PC-9 (cell line): ENCODE data around the gene ZNG1F.
"Not testable (repeated sequence)": the region's sequence is repeated elsewhere in the genome, so short reads cannot be mapped to it uniquely, and the experiment has no call there.

Experiments used
- EZH2 ChIP-seq: fragments of 200-600 bp; sonication (generic); IDR thresholded peaks from 2 replicates; pipeline ENCODE4 v1.8.0; 2017; ENCODE audit warnings: antibody characterized with exemption, low read depth
- TF ChIP-seq, protein P1 (sequence below): fragments of 200-600 bp; sonication (generic); conservative IDR thresholded peaks from 2 replicates; pipeline ENCODE4 v1.6.1; 2017; ENCODE audit warnings: mixed run types, antibody characterized with exemption, mild to moderate bottlenecking, moderate library complexity

DNA sequence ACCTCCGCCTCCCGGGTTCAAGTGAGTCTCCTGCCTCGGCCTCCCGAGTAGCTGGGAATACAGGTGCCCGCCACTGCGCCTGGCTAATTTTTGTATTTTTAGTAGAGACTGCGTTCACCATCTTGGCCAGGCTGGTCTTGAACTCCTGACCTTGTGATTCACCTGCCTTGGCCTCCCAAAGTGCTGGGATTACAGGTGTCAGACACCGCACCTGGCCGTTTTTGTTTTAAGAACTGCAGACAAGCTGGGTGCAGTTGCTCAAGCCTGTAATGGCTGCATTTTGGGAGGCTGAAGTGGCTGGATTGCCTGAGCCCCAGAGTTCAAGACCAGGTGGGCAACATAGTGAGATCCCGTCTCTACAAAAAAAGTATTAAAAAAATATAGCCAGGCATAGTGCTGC is 43.2 kb upstream of the ZNG1F start:
- not testable (repeated sequence) for TF ChIP-seq EZH2
- TF ChIP-seq, protein P1, sequence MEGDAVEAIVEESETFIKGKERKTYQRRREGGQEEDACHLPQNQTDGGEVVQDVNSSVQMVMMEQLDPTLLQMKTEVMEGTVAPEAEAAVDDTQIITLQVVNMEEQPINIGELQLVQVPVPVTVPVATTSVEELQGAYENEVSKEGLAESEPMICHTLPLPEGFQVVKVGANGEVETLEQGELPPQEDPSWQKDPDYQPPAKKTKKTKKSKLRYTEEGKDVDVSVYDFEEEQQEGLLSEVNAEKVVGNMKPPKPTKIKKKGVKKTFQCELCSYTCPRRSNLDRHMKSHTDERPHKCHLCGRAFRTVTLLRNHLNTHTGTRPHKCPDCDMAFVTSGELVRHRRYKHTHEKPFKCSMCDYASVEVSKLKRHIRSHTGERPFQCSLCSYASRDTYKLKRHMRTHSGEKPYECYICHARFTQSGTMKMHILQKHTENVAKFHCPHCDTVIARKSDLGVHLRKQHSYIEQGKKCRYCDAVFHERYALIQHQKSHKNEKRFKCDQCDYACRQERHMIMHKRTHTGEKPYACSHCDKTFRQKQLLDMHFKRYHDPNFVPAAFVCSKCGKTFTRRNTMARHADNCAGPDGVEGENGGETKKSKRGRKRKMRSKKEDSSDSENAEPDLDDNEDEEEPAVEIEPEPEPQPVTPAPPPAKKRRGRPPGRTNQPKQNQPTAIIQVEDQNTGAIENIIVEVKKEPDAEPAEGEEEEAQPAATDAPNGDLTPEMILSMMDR: not testable (repeated sequence)
